Body of pancreas (tissue), 4 donors: ENCODE data around the gene GLIS1. TPM values are rescaled to one million over a fixed set of nuclear protein-coding genes. Genes with fewer than 3 reads are reported as not detected.

Experiments
- ATAC-seq: fragments of 150-250 bp; one replicate; pipeline ENCODE4 v1.9.1; 2016
- DNase-seq, 4 donors: peaks; one replicate each; pipeline ENCODE4 v3.0.0-alpha.2; 2019
- H3K27ac ChIP-seq, 4 donors: fragments of 200-600 bp; sonication (generic); 1 replicate in 3 of 4; 2 replicates in 1 of 4; pipeline versions ENCODE4 v1.5.1 to v1.6.1; 2016 to 2019; ENCODE audit warnings: mild to moderate bottlenecking in 1 of 4, mixed read lengths in 1 of 4, moderate library complexity in 1 of 4
- H3K27me3 ChIP-seq, 2 donors: fragments of 200-600 bp; sonication (generic); one replicate each; pipeline ENCODE4 v1.6.0; 2016; ENCODE audit warnings: mild to moderate bottlenecking in 1 of 2
- H3K36me3 ChIP-seq, 2 donors: fragments of 200-600 bp; sonication (generic); replicated peaks in 1 of 2; 2 replicates each; pipeline ENCODE4 v1.5.1; 2016; ENCODE audit warnings: low read depth in 2 of 2; ENCODE audit not compliant: insufficient read depth in 1 of 2
- H3K4me1 ChIP-seq: fragments of 200-600 bp; sonication (generic); one replicate; pipeline ENCODE4 v1.6.0; 2016
- H3K4me3 ChIP-seq, 2 donors: fragments of 200-600 bp; sonication (generic); 1 replicate in 1 of 2; 2 replicates in 1 of 2; pipeline ENCODE4 v1.5.1; 2016 to 2019
- H3K9me3 ChIP-seq, 3 donors: fragments of 200-600 bp; sonication (generic); 1 replicate in 2 of 3; 2 replicates in 1 of 3; pipeline ENCODE4 v1.5.1; 2016
- CTCF ChIP-seq, 7 experiments: fragments of 450-650 bp in 4 of 7; fragments of 200-600 bp in 3 of 7; sonication (generic) in 3 of 7; IDR thresholded peaks; one replicate each; pipeline ENCODE4 v1.5.1; 2016 to 2019; ENCODE audit warnings: antibody characterized with exemption in 7 of 7
- POLR2A ChIP-seq, 3 donors: fragments of 450-650 bp; IDR thresholded peaks; one replicate each; pipeline ENCODE4 v1.6.1; 2016; ENCODE audit warnings: antibody characterized with exemption in 3 of 3, mild to moderate bottlenecking in 2 of 3
- WGBS, 2 donors: methylation state at CpG; one replicate each; pipeline ENCODE4 v1.1.5; 2017; 5-methylcytosine and 5-hydroxymethylcytosine counted together
- intact Hi-C: fragments of 100-400 bp; cut with DNase I; formaldehyde crosslinking; loops from one replicate; pipeline ENCODE4 v1.15.1; 2023
- total RNA-seq, 2 donors: library from RNA; depleted of rRNA; stranded (reverse); fragments of >200 nt; gene quantifications; one replicate each; pipeline ENCODE4 v1.1.0, GENCODE V29; 2016

GLIS1 gene
- total RNA-seq, 2 donors from 2014 or later, result 0.33 TPM; not detected in 1

GRCh38 chr1:53595906-53596305, 143.1 kb downstream of the GLIS1 start:
- 79 to 80% methylated on average over 5 to 7 of the region's 7 CpGs for WGBS, 2 donors
- H3K27ac ChIP-seq, result no peak overlapping the region
- no peak for TF ChIP-seq POLR2A (IDR thresholded peaks at IDR 0.05)
- TF ChIP-seq CTCF (IDR thresholded peaks at IDR 0.05), result no peak
- intact Hi-C loops, result no loop called here
- no peak overlapping the region for H3K4me3 ChIP-seq
- no peaks in the 10 kb centered on the region for H3K36me3 ChIP-seq
- H3K9me3 ChIP-seq, result no peaks in the 10 kb centered on the region
- H3K4me1 ChIP-seq, result no peaks in the 10 kb centered on the region
- DNase-seq, result no peak
- H3K27me3 ChIP-seq, result no peaks in the 10 kb centered on the region
- no peak for ATAC-seq

- Histone ChIP-seq H3K4me3 (no peak overlapping the region), H3K27ac (no peak overlapping the region), H3K27me3 (no peaks in the 10 kb centered on the region), H3K36me3 (no peaks in the 10 kb centered on the region), H3K4me1 (no peaks in the 10 kb centered on the region), H3K9me3 (no peaks in the 10 kb centered on the region)
- DNase-seq (no peak), ATAC-seq (no peak)
- TF ChIP-seq POLR2A (IDR thresholded peaks at IDR 0.05) (no peak), CTCF (IDR thresholded peaks at IDR 0.05) (no peak)
- 80 to 88% methylated on average over 13 to 31 of the region's 31 CpGs for WGBS, 2 donors
- intact Hi-C loops, result no loop called here
Measured at GRCh38 chr1:53594391-53595180, 144.4 kb downstream of the GLIS1 start.

- Histone ChIP-seq H3K27ac (no peak overlapping the region), H3K36me3 (no peaks in the 10 kb centered on the region), H3K4me1 (no peaks in the 10 kb centered on the region), H3K27me3 (no peaks in the 10 kb centered on the region), H3K4me3 (no peak overlapping the region), H3K9me3 (no peaks in the 10 kb centered on the region)
- 72 to 78% methylated on average over 20 to 27 of the region's 27 CpGs for WGBS, 2 donors
- DNase-seq, result peak in 2 of 4 donors; percentile 16 to 21
- intact Hi-C loops, result no loop called here
- TF ChIP-seq CTCF (IDR thresholded peaks at IDR 0.05), result peak in 3 of 7 experiments; percentile 13 to 32 (median 22)
- TF ChIP-seq POLR2A (IDR thresholded peaks at IDR 0.05), result no peak
- no peak for ATAC-seq
Measured at GRCh38 chr1:53593758-53594380, 145.1 kb downstream of the GLIS1 start.

- intact Hi-C loops, result no loop called here
- no peak overlapping the region for H3K27ac ChIP-seq
- TF ChIP-seq CTCF (IDR thresholded peaks at IDR 0.05), result no peak
- TF ChIP-seq POLR2A (IDR thresholded peaks at IDR 0.05), result no peak
- DNase-seq (no peak), ATAC-seq (no peak)
- H3K4me3 ChIP-seq, result no peak overlapping the region
- H3K9me3 ChIP-seq, result no peaks in the 10 kb centered on the region
- H3K27me3 ChIP-seq, result no peaks in the 10 kb centered on the region
- H3K4me1 ChIP-seq, result no peaks in the 10 kb centered on the region
- no peaks in the 10 kb centered on the region for H3K36me3 ChIP-seq
- 83 to 85% methylated on average over 10 to 13 of the region's 14 CpGs for WGBS, 2 donors
Measured at GRCh38 chr1:53592985-53593757, 145.8 kb downstream of the GLIS1 start.
